ENCODE measurements around the gene NKD1.

NKD1 gene

DNA sequence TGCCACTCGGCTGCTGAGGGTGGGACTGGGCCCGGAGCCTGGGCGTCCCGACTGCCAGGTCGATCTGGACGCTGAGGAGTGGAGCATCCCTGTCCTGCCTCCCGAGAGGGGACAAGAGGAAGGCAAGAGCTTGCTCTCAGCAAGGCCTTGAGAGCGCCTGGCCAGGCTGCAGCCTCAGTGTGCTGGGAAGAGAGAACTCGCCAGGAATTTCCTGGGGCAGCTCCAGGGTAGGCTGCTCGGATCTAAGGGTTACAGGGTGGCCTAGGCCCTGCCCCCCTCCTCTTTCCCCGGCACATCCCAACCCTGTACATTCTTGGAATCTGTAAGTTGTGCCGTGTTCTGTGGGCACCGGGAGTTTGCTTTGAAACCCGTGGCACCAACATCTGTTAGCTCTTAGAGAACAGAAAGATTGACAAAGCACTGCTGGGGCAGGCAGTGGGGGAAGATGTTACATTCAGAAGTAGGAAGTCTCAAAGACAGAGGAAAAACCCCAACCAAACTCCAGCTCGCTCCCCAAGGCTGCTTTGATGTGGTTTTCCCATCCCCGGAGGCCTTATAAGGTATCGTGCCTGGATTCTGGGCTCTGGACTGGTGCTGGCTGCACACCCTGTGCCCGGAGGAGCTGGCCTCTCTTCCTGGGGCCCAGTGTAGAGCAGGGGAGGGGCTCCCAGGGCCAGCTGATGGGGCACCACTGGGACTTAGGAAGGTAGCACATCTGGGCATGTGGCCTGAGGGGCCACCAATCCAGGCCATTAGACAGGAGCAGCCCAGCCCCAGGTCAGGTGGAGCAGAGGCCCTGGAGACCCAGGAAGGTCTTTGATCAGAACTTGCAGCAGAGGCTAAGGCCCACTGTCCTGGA lies 55.2 kb downstream of the NKD1 start:
- DNase-seq: no peak

DNA sequence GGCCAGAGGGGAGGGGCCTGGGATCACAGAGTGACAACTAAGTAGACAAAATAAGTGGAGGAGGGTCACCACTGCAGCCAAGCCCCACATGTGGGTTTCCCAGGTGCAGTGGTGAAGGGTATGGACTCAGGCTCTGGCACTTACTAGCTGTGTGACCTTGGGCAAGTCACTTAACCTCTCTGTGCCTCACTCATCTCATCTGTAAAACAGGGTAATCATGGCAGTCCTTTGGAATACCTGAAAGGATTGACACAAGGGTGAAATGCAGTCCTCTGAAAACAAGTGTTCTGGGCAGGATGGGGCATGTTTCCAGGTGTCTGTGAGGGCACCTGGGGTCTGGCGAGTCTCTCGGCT lies 55.8 kb downstream of the NKD1 start:
- no peak for DNase-seq

DNA sequence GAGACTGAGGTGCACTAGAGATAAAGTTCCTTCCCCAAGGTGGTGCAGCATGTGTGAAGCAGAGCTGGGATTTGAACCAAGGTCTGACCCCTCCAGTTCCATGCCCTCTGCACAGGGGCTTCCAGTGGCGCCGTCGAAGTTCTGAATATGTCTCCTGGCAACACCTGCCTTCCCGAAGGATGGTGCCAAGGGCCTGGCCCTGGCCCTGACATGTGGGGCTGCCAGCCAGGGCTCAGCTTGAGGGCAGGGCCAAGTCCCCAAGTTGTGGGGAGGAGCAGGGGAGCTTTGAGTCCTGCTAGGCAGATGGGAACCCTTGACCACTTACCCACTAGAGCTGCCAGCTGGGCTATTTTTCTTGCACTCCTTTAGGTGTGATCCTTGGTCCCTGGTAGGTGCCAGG lies 56.4 kb downstream of the NKD1 start:
- no peak for DNase-seq

DNA sequence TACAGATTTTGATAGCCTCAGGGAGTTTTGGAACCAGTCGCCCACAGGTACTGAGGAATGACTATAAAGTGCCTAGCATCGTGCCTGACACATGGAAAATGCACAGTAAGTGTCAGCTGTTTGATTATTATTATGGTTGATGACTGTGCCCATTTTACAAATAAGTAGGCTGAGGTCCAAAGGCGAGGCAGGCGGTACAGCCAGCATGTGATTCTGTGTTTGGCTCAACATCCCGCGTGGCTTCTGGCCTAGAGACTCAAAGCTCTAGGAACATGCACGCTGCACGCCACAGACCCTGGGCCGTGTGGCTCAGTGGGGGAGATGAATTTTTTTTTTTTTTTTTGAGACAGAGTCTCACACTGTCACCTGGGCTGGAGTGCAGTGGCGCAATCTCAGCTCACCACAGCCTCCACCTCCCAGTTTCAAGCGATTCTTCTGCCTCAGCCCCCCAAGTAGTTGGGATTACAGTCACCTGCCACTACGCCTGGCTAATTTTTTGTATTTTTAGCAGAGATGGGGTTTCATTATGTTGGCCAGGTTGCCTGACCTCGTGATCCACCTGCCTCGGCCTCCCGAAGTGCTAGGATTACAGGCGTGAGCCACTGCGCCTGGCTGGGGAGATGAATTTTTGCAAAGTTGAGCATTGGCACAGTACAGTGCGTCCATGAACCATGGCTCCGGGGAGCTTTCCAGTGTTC lies 57.7 kb downstream of the NKD1 start:
- no peak for DNase-seq

DNA sequence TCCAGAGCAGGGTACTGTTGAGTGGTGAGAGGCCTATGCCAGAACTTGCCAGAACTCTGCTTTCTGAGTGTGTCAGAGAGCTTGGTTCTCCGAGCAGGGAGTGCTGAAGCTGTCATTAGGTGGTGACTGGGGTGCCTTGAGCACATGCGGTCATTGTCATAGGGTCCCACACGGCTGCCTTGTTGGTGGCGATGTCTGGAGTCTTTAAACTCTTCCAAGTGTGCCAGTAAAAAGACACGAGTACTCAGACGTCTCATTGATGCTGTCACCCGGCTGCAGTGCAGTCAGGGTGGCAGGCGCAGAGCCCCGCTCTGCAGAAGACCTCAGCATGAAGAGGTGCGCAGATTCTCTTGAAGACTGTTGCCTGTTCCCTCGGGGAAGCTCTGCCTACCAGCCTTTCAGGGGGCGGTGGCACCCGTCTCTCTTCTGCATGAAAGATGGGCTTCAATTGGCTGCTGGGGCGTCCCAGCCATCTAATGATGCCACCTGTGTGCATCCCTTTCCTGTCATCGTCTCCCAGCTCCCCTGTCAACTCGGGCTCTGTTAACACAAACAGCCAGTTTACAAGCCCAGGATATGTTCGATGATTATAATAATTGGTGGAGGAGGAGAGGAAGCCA lies 58.3 kb downstream of the NKD1 start:
- DNase-seq: no peak

DNA sequence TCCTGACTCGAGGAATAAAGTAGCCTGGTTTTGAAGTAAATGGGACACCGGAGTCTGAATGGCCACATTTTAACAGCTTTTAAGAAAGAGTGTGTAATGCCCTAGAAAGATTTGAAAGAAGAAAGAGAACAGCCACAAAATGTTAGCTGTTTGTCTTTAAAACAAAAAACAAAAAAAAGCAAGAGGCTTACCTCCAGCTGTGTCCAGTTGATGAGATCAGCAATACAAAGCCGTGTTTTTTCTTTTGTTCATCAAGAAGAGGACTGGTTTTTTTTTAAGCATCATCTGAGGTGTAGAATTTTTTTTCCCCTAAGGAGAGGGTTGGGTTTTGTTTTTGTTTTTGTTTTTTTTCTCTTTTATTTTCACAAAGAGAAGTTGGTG lies 58.8 kb downstream of the NKD1 start:
- DNase-seq: no peak

DNA sequence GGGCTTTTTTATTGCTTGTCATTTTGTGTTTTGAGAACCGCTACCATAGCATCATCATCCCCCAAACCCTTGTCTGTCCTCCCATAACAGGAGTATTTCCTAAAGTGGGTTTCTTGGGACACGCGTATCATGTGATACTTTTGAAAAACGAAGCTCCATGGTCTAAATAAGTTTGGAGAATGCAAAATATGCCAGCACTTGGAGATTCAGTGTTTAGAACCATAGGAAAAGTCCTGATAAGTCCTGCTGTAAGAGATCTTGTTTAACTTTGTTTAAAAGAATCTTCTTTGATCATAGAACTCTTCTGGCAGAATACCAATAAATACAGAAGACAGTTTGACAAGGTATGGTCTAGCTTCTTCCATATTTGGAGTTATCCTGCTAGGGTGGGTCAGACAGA lies 59.3 kb downstream of the NKD1 start:
- DNase-seq: no peak

DNA sequence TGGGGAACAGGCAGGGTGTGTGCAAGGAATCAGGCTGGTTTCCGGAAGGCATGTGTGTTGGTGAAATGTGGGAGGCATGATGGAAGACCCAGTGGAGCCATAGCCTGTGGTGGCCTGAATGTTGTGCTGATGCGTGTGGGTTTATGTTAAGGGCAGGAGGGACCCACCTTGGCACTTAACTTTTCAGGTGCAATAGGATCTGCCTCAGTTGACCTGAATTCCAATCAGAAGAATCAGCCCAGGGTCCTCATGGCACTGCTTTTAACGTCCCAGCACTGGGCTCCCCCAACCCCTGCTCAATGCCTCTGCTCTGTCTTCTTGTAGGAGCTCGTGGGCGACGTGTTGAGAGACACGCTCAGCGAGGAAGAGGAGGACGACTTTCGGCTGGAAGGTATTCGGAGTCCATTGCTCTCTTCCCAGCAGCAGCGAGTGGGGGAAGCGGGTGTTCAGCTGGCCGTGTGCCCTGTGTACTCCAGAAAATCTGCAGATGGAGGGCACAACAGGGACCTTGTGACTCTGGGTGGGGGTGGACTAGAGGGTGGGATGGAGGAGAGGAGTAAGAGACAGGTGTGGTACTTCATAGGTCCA lies 59.9 kb downstream of the NKD1 start:
- no peak for DNase-seq

DNA sequence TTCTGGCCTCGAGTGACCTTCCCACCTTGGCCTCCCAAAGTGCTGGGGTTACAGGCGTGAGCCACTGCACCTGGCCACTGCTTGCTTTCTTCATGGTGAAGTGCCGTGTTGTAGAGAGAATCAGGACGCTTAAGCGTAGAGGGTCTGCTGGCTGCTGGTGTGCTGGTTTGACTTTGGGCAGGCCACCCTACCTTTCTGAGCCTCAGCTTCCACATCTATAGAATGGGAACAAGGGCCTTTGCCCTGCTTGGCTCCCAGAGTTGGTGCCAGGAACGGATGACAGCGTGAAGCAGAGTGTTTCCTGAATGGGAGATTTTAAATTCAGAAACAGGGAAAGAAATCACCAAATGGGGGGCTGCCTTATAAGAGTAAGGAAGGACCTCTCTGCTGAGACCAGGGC lies 60.9 kb downstream of the NKD1 start:
- DNase-seq: no peak

DNA sequence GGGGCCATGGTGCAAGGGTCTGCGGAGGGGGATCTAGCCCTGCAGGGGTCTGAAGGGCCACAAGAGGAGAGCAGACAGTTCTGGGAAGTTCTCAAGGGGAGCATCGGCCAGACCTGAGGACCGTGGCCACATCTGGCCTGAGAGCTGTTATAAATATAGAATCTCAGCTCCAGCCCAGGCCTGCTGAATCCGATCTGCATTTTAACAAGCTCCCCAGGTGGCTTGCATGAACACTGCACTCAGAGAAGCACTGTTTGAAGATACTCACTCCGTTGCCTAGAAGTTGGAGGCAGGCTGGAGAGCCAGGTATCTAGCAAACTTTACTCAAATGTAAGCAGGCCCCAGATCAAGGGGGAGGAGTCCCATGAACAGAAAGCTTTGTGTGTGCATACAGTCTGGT lies 61.3 kb downstream of the NKD1 start:
- DNase-seq: no peak

DNA sequence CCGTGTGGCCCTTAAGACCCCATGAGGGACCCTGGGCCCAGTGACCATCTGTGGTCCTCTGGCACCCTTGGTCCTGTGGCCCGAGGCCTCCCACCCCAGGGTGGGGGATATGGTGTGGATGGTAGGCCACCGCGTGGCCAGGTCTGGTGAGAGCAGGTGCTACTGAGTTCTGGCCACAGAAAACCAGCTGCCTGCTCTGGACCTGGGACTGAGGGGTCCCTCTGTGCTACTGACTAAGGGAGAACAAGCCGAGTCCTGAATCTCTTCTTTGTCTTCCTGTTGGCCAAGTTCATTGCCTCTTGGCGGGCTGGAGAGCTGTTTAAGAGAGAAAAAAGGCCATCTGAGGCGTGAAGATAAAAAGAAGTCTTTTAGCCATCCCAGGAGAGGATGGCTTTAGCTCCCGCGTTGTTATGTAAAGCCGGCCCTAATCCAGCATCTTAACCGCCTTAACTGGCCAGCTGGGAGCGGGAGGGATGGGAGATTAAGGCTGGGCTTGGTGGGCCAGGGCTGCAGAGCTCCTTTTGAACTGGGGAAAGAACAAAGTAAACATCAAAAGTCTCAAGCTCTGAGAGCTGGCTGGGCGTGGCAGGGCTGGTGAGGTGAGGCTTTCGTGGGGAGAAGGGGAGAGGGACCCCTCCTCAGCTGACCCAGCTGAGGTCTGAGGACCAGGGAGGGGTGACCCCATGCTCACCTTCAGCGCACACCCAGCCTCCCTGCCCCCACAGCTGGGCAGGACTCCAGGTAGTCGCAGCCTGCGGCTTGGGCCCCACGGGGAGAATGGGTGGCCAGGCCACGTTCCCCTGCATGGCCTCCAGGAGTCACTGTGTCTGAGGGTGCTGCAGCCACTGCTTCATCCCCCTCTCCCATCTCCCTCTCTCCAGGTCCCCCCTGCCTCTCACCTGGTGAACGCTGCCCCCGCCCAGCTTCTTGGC lies 62.4 kb downstream of the NKD1 start:
- DNase-seq: no peak

DNA sequence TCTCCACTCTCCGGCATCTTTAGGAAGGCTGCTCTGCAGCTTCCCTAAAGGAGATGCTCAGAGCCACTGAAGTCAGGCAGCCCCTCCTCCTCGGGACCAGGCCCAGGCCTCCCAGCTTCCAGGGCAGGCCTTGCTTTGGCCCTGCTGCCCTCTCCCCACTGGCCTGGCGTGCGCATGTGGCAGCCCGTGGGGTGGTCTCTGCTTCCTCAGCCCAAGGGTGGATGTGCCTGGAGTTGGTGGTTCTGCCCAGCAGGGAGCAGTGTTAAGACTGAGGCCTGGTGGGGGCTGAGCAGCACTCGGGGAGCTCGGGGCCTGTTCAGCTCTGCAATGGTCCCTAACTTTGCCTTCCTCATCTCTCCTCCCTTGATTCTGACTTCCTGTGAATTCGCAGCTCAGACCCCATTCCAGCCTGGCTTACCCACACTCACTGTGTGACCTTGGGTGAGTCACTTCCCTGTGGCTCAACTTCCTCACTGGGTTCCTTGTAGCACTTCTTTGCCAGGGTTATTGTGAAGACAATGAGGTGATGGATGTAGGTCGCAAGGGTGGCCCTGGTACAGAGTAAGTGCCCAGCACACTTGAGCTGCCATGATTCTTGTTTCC lies 63.2 kb downstream of the NKD1 start:
- no peak for DNase-seq

DNA sequence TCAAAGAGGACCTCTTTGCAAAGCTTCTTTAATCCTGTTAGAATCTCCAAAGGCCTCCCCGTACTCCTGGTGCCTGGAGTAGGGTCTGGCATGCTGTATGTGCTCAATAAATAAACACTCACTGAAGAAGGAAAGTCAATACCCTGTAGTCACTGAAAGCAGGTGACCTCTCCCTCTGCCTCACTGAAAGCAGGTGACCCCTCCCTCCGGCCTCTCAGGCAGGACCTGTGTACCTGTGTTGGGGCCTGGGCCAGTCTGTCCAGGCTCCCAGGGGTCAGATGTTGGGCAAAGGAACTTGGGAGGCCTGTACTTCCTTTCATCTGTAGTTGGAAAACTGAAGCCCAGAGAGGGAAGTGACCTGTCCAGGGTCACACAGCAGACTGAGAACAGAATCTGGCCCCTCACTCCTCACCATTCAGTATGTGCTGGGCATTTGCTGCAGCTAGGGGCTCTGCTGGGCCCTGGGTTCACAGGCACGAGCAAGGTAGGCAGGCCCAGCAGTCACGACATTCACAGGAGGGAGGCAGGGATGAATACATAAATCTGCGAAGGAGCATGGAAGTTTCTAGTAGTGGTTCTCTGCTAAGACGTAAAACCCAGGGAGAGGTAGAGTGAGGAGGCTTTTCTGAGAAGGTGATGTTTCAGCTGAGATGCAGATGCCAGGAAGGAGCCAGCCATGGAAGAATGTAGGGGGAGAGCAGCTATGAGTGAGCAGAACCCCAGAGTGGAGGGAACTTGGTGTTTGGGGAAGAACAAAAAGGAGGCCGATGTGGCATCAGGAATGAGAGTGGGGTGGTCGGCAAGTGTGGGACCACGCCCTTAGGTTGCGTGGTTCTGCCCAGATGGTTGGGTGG lies 64.0 kb downstream of the NKD1 start:
- DNase-seq: no peak

DNA sequence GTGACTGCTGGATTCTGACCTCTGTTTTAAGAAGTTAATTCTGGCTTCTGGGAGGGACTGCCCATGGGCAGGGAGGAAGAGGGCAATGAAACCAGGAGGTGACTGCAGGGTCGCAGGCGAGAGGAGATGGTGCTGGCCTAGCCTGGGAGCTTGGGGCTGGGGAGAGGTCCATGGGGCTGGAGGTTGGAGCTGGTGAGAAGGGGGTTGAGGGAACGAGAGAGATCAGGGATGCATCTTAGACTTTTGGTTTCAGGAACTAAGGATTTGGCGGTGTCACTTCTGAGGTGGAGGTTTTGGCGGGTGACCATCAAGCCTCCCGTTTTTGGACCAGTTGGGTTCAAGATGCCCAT lies 64.6 kb downstream of the NKD1 start:
- DNase-seq: no peak

DNA sequence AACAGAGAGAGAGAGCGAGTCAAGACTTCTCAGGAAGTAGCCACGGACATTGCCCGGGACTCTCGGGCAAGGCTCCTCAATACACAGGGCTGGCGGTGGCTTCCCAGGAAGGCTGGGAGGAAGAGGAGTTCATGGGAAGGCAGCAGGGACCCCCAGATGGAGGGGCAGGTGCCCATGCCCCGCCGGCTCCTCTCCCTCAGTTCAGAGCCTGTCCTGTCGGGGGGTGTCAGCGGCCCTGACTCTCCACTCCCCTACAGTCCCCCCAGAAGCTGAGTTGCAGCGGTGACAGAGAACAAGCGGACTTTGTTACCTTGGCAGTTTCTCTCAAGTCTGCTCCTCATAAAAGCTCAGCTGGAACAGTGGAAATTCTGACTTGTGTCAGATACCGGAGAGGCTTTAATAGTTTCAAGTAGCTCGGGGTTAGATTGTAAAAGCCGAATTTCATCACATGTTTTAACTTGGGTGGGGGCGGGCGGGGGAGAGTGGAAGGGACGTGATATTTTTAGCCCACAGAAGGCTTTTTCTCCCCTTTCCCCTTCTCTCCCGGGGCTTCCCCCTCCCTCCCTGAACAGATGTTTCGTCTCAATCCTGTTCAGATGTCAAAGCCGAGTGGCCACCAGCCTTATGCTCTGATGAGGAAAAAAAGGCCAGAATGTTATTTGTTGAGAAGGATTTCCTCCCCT lies 65.2 kb downstream of the NKD1 start:
- DNase-seq: no peak

DNA sequence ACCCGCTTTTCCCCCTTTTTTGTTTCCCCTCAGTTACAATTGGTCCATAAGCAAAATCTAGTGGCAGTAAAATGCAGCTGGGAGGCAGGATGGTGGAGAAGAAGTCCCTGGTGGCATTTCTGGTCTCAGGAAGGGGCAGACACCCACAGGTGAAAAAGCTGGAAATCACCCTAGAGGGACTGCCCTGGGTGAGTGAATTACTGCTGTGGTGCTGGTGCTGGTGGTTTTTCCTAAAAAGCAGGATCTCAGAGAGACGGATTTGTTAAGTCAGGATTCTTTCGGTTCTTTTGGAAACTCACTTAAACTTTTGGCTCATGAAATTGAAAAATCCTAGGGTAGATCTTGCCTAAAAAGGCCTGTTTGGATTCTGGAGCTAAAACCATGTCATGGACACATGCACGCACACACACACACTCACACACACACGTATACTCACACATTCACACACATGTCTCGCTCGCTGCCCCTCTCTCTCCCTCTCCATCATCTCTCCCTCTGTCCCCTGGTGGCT lies 65.8 kb downstream of the NKD1 start:
- no peak for DNase-seq

DNA sequence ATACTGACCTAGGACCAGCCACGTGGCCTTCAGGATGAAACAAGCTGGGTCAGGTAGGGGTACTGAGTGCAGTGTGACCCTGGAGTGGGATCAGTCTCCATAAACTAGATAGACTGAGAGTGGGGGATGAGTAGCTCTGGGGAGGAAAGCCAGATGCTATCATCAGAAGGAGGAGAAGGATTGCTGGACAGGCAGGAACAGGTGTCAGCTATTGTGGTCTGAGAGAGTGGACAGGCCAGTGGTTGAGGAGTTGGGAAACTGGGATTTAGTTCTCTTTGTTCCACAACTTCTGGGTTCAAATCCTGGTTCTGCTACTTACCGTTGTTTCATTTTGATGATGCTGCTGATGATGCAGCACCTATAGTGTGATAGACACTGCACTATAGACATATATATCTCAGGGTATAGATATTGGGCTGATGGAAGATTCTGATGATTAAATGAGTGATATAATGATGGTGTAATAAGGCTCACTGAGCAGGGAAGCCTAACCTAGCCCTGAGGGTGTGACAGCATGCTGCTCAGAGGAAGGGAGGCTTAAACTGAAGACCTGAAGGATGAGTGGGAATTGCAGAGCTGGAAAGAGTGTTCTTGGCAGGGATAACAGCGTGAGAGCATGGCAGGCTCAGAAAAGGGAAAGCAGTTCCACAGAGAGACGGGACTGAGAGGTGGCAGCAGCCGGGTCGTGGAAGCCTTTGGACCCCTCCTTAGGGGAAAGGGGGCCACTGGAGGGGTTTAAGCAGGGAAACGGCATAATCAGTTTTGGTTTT lies 66.9 kb downstream of the NKD1 start:
- DNase-seq: no peak

DNA sequence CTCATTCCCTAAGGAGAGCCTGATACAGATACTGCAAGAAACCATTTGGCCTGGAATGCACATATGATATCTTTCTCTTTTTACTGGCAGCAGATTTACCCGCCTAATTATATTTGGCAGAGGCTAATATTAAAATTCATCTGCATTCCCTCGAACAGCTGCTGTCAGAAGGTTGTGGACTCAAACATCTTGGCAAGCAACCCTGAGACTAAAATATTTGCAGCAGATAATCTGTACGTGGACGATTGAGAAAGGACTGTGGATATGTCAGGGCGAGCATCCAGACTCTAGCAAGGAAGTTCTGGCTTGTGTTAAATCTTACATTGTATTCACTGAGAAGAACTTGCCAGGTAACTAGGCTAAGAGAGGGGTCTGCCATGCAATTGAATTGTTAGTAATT lies 67.7 kb downstream of the NKD1 start:
- DNase-seq: no peak

DNA sequence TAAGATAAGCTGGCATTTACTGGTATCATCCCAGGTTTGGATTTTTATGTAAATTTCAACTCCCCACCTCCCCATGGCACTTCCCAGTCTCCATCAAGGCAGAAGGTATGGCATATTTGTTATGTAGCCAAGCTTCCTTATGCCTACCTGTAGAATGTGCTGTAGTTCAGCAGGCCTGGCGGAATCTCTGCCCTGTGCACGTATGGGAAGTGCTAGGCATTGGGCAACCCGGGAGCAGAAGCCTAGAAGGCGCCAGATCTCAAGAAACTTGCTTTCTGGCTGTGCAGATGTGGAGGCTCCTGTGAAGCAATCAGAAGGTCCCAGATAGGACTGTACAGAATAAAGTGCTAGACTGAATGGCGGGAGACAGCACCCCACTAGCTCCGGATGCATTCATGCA lies 68.2 kb downstream of the NKD1 start:
- no peak for DNase-seq

Measured in stimulated activated CD4-positive, alpha-beta T cell treated with anti-CD3 and anti-CD28 coated beads, Interleukin-4, amount 100 ng/mL, for 4 hours (primary cell).